ENCODE measurements around the gene KCNT1. TPM values are rescaled to one million over a fixed set of nuclear protein-coding genes. Genes with fewer than 3 reads are reported as not detected.
A peak's percentile ranks its signal among the peaks of the same experiment; 100 is the strongest.

Gene KCNT1
- total and polyA plus RNA-seq, 2 donors (not counting 3 experiments of a cell fraction or from before 2014, with no cell fraction given), result not detected

DNA sequence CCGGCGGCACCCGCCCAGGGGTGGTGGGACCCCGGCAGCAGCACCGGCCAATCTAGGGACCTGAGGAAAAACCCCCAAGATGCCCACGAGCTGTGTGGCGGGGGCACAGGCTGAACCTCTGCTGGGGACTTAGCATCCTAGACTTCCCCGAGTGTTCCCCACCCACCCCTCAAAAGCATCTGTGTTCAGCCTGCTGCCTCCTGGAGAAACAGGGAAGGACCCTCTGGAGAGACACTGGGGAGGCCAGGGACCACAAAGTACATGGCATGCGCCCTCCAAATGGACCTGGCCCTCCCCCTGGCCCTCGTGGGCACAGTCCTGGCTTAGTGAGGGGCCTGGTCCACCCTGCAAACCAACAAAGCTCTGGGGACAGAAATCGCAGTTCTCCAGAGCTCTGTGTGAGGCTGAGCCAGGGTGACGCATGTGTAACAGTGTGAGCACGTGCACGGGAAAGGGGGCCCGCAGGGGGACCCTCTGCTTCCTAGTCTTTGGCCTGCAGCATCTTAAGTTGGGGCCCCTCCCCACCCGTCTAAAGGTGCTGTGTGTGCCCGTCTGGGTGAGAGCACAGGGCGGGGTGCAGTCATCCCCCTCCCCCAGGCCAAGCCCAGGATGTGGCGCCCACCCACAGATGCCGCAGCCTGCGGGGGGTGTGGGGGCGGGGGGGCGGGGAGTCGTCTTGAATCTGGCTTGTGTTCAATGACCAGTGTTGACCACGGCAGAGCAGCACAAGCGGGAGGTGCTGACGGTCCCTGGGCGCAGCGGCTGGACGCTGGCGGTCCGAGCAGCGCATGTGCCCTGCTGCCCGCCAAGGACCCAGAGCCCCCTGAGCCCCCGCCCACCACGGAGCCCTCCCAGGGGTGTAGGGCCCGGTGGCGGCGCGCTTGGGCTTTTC, 672 bp upstream of the KCNT1 start:
- BruUV-seq (replicated peaks), result no TSS peak
- no peaks in the 10 kb centered on the region for H3K36me3 ChIP-seq (ENCODE audit: control insufficient read depth in 2 of 2, extremely low read depth in 1 of 2, insufficient read depth in 2 of 2, low read length in 2 of 2)
- H3K4me1 ChIP-seq (ENCODE audit: control insufficient read depth, extremely low read depth, insufficient read depth, low read length), result peaks cover 2% of the 10 kb centered on the region
- DNase-seq (ENCODE audit: low read depth, low spot score) (no peak), FAIRE-seq (no peak)
- dilution Hi-C loops (cut with MboI; ENCODE audit: extremely low pct_ligation_motif_present, low sequenced_read_pairs), result no loop called here
- no peak overlapping the region for H3K4me3 ChIP-seq (replicated peaks in 1 of 3; ENCODE audit: insufficient read depth in 1 of 3, low read depth in 1 of 3, low read length in 3 of 3)
- ChIA-PET POLR2A (no interaction called here), CTCF (interaction anchor here (1.2 kb wide), 1 partner anchor 23 kb away, joined by 4 read pairs; no protein-coding TSS in a partner anchor)
- H3K79me2 ChIP-seq (ENCODE audit: control insufficient read depth, insufficient read depth, low read length), result no peaks in the 10 kb centered on the region
- H3K9ac ChIP-seq (replicated peaks; ENCODE audit: extremely low read depth, insufficient read depth, low read length), result no peak overlapping the region
- intact Hi-C loops (cut with micrococcal nuclease), result loop anchor here (5.0 kb wide), 2 partner anchors 36 to 99 kb away; no protein-coding TSS in a partner anchor
- no peaks in the 10 kb centered on the region for H3K9me1 ChIP-seq (replicated peaks; ENCODE audit: control insufficient read depth, extremely low read depth, insufficient read depth, low read length)
- peaks cover 0 to 2% of the 10 kb centered on the region in 2 experiments for H3K27me3 ChIP-seq (ENCODE audit: control insufficient read depth in 2 of 2, insufficient read depth in 2 of 2, low read length in 2 of 2)
- TF ChIP-seq, protein P1, sequence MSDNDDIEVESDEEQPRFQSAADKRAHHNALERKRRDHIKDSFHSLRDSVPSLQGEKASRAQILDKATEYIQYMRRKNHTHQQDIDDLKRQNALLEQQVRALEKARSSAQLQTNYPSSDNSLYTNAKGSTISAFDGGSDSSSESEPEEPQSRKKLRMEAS (IDR thresholded peaks at IDR 0.05; ENCODE audit: insufficient read depth, insufficient read length), result peak; percentile 7
- TF ChIP-seq POLR2AphosphoS5 (IDR thresholded peaks at IDR 0.05; ENCODE audit: insufficient read depth, low read depth, low read length), result no peak
- no peaks in the 10 kb centered on the region for H3K9me3 ChIP-seq (replicated peaks; ENCODE audit: control insufficient read depth, insufficient read depth, low read length)
- no peak overlapping the region for H3K27ac ChIP-seq (ENCODE audit: insufficient read depth, low read depth, low read length)
- H4K20me1 ChIP-seq (replicated peaks; ENCODE audit: control insufficient read depth, extremely low read depth, insufficient read depth, low read length), result no peaks in the 10 kb centered on the region
- H2AFZ ChIP-seq (ENCODE audit: low read depth, low read length), result no peak overlapping the region
- H3K4me2 ChIP-seq (ENCODE audit: insufficient read depth, low read length), result no peak overlapping the region

DNA sequence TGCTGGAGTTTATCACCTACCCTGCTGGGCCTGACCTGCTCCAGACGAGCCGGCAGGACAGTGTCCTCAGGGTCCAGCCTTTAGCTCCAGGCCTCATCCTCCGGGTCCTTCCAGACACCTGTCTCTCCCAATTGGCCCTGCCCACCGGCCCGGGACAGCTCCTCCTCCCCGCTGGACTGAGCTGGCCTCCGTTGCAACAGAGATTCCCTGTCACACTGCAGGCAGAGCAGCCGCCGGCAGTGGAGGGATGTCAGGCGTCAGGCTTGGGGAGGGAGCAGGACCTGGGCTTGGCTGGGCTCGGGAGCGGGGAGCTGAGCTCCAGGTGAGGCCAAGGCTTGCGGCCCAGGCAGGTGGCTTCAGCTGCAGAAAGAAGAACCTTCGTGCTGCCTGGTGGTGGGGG, 1.7 kb downstream of the KCNT1 start:
- H3K4me2 ChIP-seq (ENCODE audit: insufficient read depth, low read length), result no peak overlapping the region
- no peaks in the 10 kb centered on the region for H3K9me1 ChIP-seq (replicated peaks; ENCODE audit: control insufficient read depth, extremely low read depth, insufficient read depth, low read length)
- H4K20me1 ChIP-seq (replicated peaks; ENCODE audit: control insufficient read depth, extremely low read depth, insufficient read depth, low read length), result no peaks in the 10 kb centered on the region
- intact Hi-C loops (cut with micrococcal nuclease), result loop anchor here (2.0 to 5.0 kb wide), 3 partner anchors 34 to 419 kb away; no protein-coding TSS in a partner anchor
- no peak overlapping the region for H3K27ac ChIP-seq (ENCODE audit: insufficient read depth, low read depth, low read length)
- H2AFZ ChIP-seq (ENCODE audit: low read depth, low read length), result no peak overlapping the region
- no peak overlapping the region for H3K9ac ChIP-seq (replicated peaks; ENCODE audit: extremely low read depth, insufficient read depth, low read length)
- no peak for TF ChIP-seq POLR2A (IDR thresholded peaks at IDR 0.05; ENCODE audit: low read depth, low read length)
- H3K4me3 ChIP-seq (replicated peaks in 1 of 3; ENCODE audit: insufficient read depth in 1 of 3, low read depth in 1 of 3, low read length in 3 of 3), result no peak overlapping the region
- dilution Hi-C loops (cut with MboI; ENCODE audit: extremely low pct_ligation_motif_present, low sequenced_read_pairs), result no loop called here
- H3K79me2 ChIP-seq (ENCODE audit: control insufficient read depth, insufficient read depth, low read length), result no peaks in the 10 kb centered on the region
- CTCF ChIA-PET, result interaction anchor here (1.0 to 1.6 kb wide), 6 partner anchors 9 to 419 kb away, joined by 3 to 5 read pairs (median 4); no protein-coding TSS in a partner anchor
- no peak for FAIRE-seq
- no TSS peak for BruUV-seq (replicated peaks)
- POLR2A ChIA-PET, result no interaction called here
- DNase-seq (ENCODE audit: low read depth, low spot score), result no peak
- H3K27me3 ChIP-seq (ENCODE audit: control insufficient read depth in 2 of 2, insufficient read depth in 2 of 2, low read length in 2 of 2), result peaks cover 2% of the 10 kb centered on the region in 2 experiments
- no peaks in the 10 kb centered on the region for H3K9me3 ChIP-seq (replicated peaks; ENCODE audit: control insufficient read depth, insufficient read depth, low read length)
- peaks cover 2% of the 10 kb centered on the region for H3K4me1 ChIP-seq (ENCODE audit: control insufficient read depth, extremely low read depth, insufficient read depth, low read length)
- H3K36me3 ChIP-seq (ENCODE audit: control insufficient read depth in 2 of 2, extremely low read depth in 1 of 2, insufficient read depth in 2 of 2, low read length in 2 of 2), result no peaks in the 10 kb centered on the region
